Lung (tissue), 13 donors: ENCODE data around the gene RILPL1. TPM values are rescaled to one million over a fixed set of nuclear protein-coding genes. Genes with fewer than 3 reads are reported as not detected.

Source experiments
- ATAC-seq: fragments of 200-7000 bp; cut with Tn5 transposase; one replicate; pipeline ENCODE4 v1.9.1; 2020; ENCODE audit warnings: moderate number of reproducible peaks; ENCODE audit not compliant: insufficient read depth, low FRiP score
- DNase-seq, 3 donors: peaks; one replicate each; pipeline ENCODE4 v3.0.0-alpha.2; 2013 to 2017
- H3K27ac ChIP-seq, 2 donors: one replicate each; pipeline ENCODE4 v1.5.1; 2013; ENCODE audit warnings: mild to moderate bottlenecking in 2 of 2, moderate library complexity in 2 of 2, control low read depth in 1 of 2, inconsistent platforms in 1 of 2, low read depth in 1 of 2, low read length in 1 of 2
- H3K27me3 ChIP-seq, 3 donors: one replicate each; pipeline ENCODE4 v1.5.1; 2013; ENCODE audit warnings: low read length in 2 of 3; ENCODE audit not compliant: control insufficient read depth in 3 of 3, insufficient read depth in 3 of 3
- H3K36me3 ChIP-seq, 4 donors: one replicate each; pipeline ENCODE4 v1.5.1; 2013; ENCODE audit warnings: low read length in 4 of 4, mild to moderate bottlenecking in 1 of 4, moderate library complexity in 1 of 4; ENCODE audit not compliant: control insufficient read depth in 4 of 4, insufficient read depth in 4 of 4
- H3K4me1 ChIP-seq, 5 donors: one replicate each; pipeline ENCODE4 v1.5.1; 2013; ENCODE audit warnings: low read length in 5 of 5, mild to moderate bottlenecking in 2 of 5, moderate library complexity in 1 of 5; ENCODE audit not compliant: control insufficient read depth in 5 of 5, insufficient read depth in 5 of 5
- H3K4me3 ChIP-seq: one replicate; pipeline ENCODE4 v1.5.1; 2013; ENCODE audit warnings: mild to moderate bottlenecking, control low read depth, moderate library complexity
- H3K9ac ChIP-seq, 2 donors: one replicate each; pipeline ENCODE4 v1.5.1; 2013; ENCODE audit warnings: low read length in 2 of 2, control low read depth in 1 of 2; ENCODE audit not compliant: insufficient read depth in 1 of 2
- H3K9me3 ChIP-seq, 4 donors: one replicate each; pipeline ENCODE4 v1.5.1; 2013; ENCODE audit warnings: low read length in 3 of 4, mild to moderate bottlenecking in 1 of 4, moderate library complexity in 1 of 4; ENCODE audit not compliant: control insufficient read depth in 4 of 4, insufficient read depth in 3 of 4
- WGBS, 2 donors: extraction: QIAGEN DNeasy Blood & Tissue Kit; methylation state at CpG; one replicate each; pipeline ENCODE4 v1.1.7; 2013; 5-methylcytosine and 5-hydroxymethylcytosine counted together
- polyA plus RNA-seq, 2 donors: library from polyadenylated mRNA; stranded (reverse); fragments of 200-250 nt; gene quantifications; one replicate each; pipeline ENCODE4 v1.2.1, GENCODE V29; 2013
- small RNA-seq: library from RNA; depleted of rRNA; stranded (forward); fragments of <200 nt; gene quantifications from one replicate; pipeline ENCODE3, GENCODE V24; 2014; ENCODE audit warnings: low replicate concordance
- total RNA-seq, 2 donors: library from RNA; depleted of rRNA in 1 of 2; stranded (reverse); fragments of >200 nt in 1 of 2; gene quantifications; one replicate each; pipeline ENCODE4 v1.2.1, GENCODE V29; 2014 to 2021
- TF ChIP-seq, protein P1 (sequence below): IDR thresholded peaks from 2 replicates; pipeline ENCODE4 v1.5.1; 2012; ENCODE audit warnings: mild to moderate bottlenecking; ENCODE audit errors: control extremely low read depth, extremely low read depth
- donor health status: control.
- donor health status: control.
- donor health status: Bipolar disorder and iron deficiency.
- donor health status: healthy.
- donor health status: DM: yes; HTN: yes; CAD: no.

Gene RILPL1
- total and polyA plus RNA-seq, 4 donors = 9.5 to 14.6 (median 12.2) TPM

DNA sequence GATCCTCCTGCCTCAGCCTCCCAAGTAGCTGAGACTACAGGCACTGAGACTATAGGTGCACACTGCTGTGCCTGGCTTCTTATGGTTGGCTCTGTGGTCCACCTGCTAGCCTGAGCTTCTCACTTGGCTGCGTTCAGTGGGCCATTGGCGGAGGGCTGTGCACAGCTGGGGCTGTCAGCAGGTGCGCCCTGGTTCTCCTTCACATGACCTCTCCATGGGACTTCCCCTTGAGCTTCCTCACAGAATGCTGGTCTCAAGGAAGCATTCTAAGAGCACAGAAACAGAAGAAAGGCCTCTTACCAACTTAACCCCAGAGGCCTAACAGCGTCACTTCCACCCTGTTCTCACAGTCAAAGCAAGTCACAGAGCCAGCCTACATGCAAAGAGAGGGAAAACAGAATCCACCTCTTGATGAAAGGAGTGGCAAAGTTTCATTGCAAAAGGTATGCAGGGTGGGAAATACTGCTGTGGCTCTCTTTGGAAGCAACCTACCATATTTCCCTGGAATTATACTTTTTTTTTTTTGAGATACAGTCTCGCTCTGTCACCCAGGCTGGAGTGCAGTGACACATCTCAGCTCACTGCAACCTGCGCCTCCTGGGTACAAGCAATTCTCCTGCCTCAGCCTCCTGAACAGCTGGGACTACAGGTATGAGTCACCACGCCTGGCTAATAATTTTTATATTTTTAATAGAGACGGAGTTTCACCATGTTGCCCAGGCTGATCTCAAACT is 106.3 kb downstream of the RILPL1 start:
- ATAC-seq = no peak
- H3K36me3 ChIP-seq = peaks cover 0 to 25% (median 10%) of the 10 kb centered on the region in 4 donors

GRCh38 chr12:123421314-123421713 is 112.2 kb downstream of the RILPL1 start:
- Histone ChIP-seq H3K4me1 (no peaks in the 10 kb centered on the region), H3K4me3 (no peak overlapping the region), H3K9me3 (no peaks in the 10 kb centered on the region), H3K9ac (no peak overlapping the region), H3K27ac (no peak overlapping the region), H3K27me3 (no peaks in the 10 kb centered on the region), H3K36me3 (peaks cover 0 to 33% (median 5%) of the 10 kb centered on the region in 4 donors)
- TF ChIP-seq, protein P1, sequence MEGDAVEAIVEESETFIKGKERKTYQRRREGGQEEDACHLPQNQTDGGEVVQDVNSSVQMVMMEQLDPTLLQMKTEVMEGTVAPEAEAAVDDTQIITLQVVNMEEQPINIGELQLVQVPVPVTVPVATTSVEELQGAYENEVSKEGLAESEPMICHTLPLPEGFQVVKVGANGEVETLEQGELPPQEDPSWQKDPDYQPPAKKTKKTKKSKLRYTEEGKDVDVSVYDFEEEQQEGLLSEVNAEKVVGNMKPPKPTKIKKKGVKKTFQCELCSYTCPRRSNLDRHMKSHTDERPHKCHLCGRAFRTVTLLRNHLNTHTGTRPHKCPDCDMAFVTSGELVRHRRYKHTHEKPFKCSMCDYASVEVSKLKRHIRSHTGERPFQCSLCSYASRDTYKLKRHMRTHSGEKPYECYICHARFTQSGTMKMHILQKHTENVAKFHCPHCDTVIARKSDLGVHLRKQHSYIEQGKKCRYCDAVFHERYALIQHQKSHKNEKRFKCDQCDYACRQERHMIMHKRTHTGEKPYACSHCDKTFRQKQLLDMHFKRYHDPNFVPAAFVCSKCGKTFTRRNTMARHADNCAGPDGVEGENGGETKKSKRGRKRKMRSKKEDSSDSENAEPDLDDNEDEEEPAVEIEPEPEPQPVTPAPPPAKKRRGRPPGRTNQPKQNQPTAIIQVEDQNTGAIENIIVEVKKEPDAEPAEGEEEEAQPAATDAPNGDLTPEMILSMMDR = no peak
- ATAC-seq (no peak), DNase-seq (no peak)
- 94 to 96% methylated on average over 2 of the region's 2 CpGs for WGBS, 2 donors

More for the DNA sequence above, 106.3 kb downstream of the RILPL1 start:
- peaks cover 0 to under 1% (median 0%) of the 10 kb centered on the region in 5 donors for H3K4me1 ChIP-seq
- 88 to 91% methylated on average over 8 of the region's 8 CpGs for WGBS, 2 donors
- H3K9ac ChIP-seq = no peak overlapping the region
- no peak overlapping the region for H3K27ac ChIP-seq
- H3K4me3 ChIP-seq = no peak overlapping the region
- no peak for DNase-seq
- H3K9me3 ChIP-seq = no peaks in the 10 kb centered on the region
- TF ChIP-seq, protein P1 = no peak
- no peaks in the 10 kb centered on the region for H3K27me3 ChIP-seq

Small RNAs within 50 kb of the gene (small RNA-seq; reads per million reads assigned to genes)
- gene AC145423.2 = not detected
- gene MIR3908 = not detected

Other genes starting within 250 kb of the RILPL1 start
- gene SBNO1, start 168.9 kb downstream of the RILPL1 start, total RNA-seq = 10 to 100 TPM; 23.2 to 28.5 TPM
- 1 to 10 TPM; 4.7 to 7.5 TPM for gene SBNO1, start 168.9 kb downstream of the RILPL1 start, polyA plus RNA-seq
- 10 to 100 TPM; 41.6 to 51.7 TPM for gene KMT5A, start 149.6 kb downstream of the RILPL1 start, total RNA-seq
- 10 to 100 TPM; 21.1 to 22.5 TPM for gene KMT5A, start 149.6 kb downstream of the RILPL1 start, polyA plus RNA-seq
- gene RILPL2, start 97.0 kb downstream of the RILPL1 start, total RNA-seq = 10 to 100 TPM in 1 of 2 donors, 1 to 10 TPM in 1; 7.7 to 12.2 TPM
- gene RILPL2, start 97.0 kb downstream of the RILPL1 start, polyA plus RNA-seq = 10 to 100 TPM; 13.7 to 40.7 TPM
- 10 to 100 TPM; 19.3 to 20.2 TPM for gene SNRNP35, start 75.6 kb downstream of the RILPL1 start, total RNA-seq
- 10 to 100 TPM; 20.7 to 67.0 TPM for gene SNRNP35, start 75.6 kb downstream of the RILPL1 start, polyA plus RNA-seq
- gene TMED2, start 50.8 kb upstream of the RILPL1 start, total RNA-seq = 100 to 1,000 TPM; 186 to 317 TPM
- 100 to 1,000 TPM in 1 of 2 donors, 10 to 100 TPM in 1; 57.7 to 151 TPM for gene TMED2, start 50.8 kb upstream of the RILPL1 start, polyA plus RNA-seq
- gene DDX55, start 68.4 kb upstream of the RILPL1 start, total RNA-seq = 10 to 100 TPM; 21.1 to 22.3 TPM
- 10 to 100 TPM; 13.3 to 15.2 TPM for gene DDX55, start 68.4 kb upstream of the RILPL1 start, polyA plus RNA-seq
- 10 to 100 TPM; 36.6 to 48.1 TPM for gene EIF2B1, start 100.0 kb upstream of the RILPL1 start, total RNA-seq
- 10 to 100 TPM; 25.6 to 29.6 TPM for gene EIF2B1, start 100.0 kb upstream of the RILPL1 start, polyA plus RNA-seq
- gene GTF2H3, start 100.1 kb upstream of the RILPL1 start, total RNA-seq = 10 to 100 TPM; 25.0 to 28.9 TPM
- 10 to 100 TPM in 1 of 2 donors, 1 to 10 TPM in 1; 5.6 to 17.4 TPM for gene GTF2H3, start 100.1 kb upstream of the RILPL1 start, polyA plus RNA-seq
- gene TCTN2, start 137.4 kb upstream of the RILPL1 start, total RNA-seq = 10 to 100 TPM; 22.3 to 28.2 TPM
- 1 to 10 TPM; 5.2 to 6.2 TPM for gene TCTN2, start 137.4 kb upstream of the RILPL1 start, polyA plus RNA-seq
- gene ATP6V0A2, start 178.6 kb upstream of the RILPL1 start, total RNA-seq = 10 to 100 TPM; 24.8 to 30.9 TPM
- gene ATP6V0A2, start 178.6 kb upstream of the RILPL1 start, polyA plus RNA-seq = 10 to 100 TPM in 1 of 2 donors, 1 to 10 TPM in 1; 7.7 to 11.2 TPM
- 10 to 100 TPM; 15.9 to 21.7 TPM for gene DNAH10, start 228.6 kb upstream of the RILPL1 start, total RNA-seq
- gene DNAH10, start 228.6 kb upstream of the RILPL1 start, polyA plus RNA-seq = 1 to 10 TPM; 2.0 to 2.4 TPM